Embryonic facial prominence (tissue), 1 donor: Measurements from ENCODE around the gene KLHL36.
A peak's percentile ranks its signal among the peaks of the same experiment; 100 is the strongest.
"Not testable (repeated sequence)": the region's sequence is repeated elsewhere in the genome, so short reads cannot be mapped to it uniquely, and the experiment has no call there.

Source experiments
- DNase-seq: peaks from one replicate; pipeline ENCODE4 v3.0.0-alpha.2; 2016; ENCODE audit errors: extremely low spot score

Gene KLHL36

DNA sequence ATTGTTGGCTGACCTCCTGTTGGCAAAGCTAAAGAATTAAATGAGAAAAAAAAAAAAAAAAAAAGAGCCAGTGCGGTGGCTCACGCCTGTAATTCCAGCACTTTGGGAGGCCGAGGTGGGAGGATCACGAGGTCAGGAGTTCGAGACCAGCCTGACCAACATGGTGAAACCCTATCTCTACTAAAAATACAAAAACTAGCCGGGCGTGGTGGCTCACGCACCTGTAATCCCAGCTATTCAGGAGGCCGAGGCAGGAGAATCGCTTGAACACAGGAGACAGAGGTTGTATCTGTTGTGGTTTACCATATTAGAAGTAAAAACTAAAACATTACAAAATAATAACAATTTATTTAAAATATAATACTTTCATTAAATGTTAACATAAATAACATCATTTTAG is 45.6 kb downstream of the KLHL36 start:
- DNase-seq = not testable (repeated sequence)

DNA sequence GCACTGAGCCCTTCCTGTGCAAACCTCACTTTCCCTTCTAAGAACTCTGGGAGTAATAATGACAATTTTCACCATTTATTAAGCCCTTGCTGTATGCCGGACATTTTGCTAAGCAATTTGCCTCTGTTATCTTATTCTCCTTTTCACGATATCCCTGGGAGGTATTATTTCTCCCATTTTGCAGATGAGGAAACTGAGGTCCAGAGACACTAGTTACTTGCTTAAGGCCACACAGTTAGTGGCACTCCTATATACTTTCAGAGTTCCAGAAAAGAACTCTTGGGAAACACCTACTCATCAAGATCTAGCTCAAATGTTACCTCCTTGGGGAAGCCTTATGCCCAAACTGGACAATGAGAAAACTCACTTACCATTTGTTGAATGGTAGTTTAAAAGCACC is 46.7 kb downstream of the KLHL36 start:
- DNase-seq = no peak

DNA sequence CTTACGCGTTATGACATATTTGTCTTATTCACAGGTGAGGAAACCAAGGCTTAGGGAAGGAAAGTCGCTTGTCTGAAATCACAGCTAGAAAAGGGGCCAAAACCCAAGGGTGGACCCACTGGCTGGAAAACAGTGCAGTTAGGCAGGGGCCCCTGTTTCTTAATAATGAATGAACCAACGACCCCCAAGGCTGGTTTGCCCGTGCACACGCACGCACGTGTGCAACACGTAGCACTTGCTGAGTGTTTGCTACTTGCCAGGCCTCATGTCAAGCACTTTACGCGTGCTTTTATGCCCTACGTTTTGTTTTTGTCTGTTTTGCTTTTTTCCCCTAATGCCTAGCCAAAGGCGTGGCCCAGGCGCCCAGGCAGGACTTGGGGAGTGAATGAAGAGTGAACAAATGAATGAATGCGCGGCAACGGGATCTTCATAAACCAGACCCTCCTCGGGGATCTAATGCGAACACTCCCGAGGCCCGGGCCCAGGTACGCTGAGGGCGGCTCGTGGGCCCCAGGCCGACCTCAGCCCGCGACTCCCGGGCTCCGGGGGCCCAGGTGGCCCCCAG is 50.9 kb downstream of the KLHL36 start:
- no peak for DNase-seq

DNA sequence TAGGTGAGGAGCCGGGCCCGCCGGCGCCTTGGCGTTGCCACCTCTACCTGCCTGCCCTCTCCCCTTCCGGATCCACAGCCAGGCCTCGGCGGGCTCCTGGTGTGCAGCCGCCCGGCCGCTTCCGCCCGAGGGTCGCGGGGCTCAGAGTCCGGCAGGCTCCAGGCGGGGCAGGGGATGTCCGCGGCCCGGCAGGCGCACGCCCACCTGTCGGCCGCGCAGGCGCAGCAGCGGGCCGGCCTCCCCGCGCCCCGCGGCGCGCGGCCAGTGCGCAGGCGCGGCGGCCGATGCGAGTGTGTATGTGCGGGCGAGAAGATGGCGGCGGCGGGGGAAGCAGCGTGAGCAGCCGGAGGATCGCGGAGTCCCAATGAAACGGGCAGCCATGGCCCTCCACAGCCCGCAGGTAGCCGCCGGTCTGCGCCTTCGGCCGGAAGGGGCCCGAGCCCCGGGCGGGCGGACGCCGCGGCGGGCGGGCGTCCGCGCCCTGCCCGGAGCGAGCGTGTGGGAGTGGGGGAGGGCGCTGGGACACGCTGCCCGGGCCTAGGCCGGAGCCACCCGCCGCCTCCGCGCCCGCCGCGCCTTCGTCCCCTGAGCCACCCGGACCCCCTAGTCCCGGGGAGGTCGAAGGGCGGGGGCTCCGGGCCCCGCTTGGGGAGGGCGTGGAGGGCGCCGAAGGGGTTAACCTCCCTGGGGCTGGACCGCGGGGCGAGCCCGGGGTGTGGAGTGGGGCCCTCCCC is 51.6 kb downstream of the KLHL36 start, which contains the start of gene USP10:
TSS of gene USP10 (plus strand) at position 289 of the 734 bp plus-strand sequence. CDS start at position 380, 91 bp downstream.
- peak; percentile 58 for DNase-seq

DNA sequence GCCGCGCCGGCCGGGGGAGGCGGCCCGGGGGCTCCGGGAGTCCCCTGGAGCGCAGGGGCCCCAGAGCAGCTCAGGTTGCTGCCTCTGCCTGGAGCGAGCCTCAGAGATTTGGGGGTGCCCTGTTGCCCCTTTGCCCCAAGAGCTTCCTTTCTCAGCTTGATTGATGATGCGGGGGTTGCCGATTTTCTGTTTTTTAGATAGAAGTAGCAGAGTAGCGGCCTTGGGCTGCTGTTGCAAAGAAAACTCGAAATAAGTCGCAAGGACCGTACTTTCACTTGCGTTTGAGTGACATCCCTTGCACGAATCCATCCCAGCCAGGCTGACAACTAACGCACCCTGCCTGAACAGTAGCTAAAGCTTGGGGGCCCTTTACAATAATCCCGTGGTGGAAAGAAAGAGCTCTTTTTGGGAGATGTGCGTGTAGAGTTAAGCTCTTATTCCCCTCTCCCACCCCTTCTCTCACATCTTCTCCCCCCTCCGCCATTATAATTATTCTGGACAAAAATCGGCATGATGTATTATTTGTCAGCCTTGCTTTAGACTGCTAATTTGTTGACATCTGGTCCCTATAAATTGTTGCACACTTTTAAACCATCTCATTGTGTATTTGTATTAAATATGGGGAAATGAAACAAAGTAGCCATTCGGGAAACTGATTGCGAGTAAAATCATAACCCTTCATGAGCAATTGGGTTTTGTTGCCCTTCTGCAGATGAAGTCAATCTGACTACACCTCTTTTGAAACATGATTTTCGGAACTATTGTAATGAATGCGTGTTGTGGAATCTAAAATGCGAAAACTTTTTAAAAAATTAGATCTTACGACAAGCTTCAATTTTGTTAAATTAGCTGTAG is 52.4 kb downstream of the KLHL36 start:
- no peak for DNase-seq

DNA sequence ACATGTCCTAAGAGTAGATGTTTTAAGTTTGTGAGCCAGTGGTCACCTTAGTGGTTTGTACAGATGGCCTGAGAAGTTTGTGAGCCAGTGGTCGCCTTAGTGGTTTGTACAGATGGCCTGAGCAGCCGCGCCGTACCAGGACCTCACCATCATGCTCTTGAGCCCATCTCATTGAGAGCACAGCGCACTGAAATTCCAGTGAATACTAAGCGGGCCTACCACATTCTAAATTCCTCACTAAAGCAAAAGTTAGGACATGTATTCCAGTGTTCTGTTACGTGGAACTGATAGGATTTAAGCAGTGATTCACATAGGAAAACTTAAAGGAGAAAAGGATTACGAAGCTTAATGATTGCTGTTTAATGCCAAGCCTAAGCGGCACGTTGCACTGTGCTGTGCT is 55.4 kb downstream of the KLHL36 start:
- DNase-seq = no peak

DNA sequence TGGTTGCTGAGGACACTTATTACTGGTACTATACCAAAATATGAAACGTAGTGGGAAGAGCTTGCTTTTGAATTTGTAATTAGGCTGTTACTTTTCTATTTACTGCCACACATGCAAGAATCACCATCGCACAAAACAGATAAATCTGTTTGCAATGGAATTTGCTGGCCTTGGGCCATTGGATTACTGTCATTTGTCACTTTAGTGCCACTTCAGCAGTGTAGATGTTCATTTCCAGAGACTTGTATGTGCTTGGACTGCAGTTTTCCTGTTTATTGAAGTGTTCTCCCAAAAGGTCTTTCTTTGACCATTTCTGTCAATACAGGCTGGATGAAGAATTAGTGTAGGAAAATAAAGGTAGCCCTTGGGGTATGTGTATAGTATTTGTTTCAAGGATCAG is 55.9 kb downstream of the KLHL36 start:
- DNase-seq = no peak

DNA sequence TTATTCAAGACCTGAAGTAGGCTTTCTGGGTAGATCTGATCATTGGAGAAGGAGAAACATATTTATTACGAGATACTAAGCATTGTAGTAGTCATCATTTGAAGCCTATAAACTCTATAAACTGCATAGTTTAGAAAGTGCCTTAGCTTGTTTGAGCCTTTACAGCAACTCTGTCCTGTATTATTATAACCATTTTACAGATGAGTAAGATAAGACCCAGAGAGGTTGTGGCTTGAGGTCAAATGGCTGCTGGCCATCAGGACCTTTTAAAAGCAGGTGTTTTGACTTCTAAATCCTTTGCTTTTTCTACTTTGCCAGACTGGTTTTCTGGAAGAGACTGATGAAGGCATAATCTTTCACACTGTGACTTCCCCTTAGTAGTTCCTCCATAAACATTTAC is 58.5 kb downstream of the KLHL36 start:
- no peak for DNase-seq

DNA sequence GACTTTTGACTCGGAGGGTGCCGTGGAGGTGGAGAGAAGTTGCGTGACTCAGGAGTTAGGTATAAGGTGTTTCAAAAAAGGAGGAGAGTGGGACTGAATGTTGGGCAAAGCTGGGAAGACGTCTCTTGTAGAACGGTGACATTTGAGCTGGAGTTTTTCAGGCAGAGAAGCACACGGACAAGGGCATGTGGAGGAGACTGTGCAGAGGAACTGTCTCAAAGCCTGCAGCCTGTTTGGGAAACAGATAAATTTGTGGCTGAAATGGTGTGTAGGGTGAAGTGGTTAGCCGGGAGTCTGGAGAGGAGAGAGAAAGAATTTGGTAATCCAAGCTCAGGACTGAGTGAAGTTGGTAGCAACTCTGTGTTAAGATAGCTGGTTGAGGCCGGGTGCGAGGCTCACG is 61.3 kb downstream of the KLHL36 start:
- DNase-seq = no peak

DNA sequence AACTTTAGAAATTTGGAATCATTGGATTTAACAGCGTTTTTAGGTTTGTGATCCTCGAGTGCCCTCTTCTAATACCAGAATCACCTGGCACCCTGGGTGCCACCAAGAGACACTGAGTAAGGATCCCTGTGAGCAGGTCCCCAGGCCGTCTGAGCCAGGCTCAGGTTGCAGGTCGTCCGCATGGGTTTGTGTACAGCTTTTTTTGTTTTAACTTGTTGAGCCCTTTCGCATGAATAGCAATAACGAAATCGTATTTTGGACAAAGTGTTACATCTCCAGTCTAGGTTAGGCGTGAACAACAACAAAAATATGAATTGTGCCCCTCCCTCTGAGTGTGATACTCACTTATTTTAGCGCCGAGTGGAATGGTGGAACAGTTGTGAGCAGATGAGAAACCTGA is 62.4 kb downstream of the KLHL36 start:
- no peak for DNase-seq
